ENCODE data around the gene ESRP2.

ESRP2 gene

DNA sequence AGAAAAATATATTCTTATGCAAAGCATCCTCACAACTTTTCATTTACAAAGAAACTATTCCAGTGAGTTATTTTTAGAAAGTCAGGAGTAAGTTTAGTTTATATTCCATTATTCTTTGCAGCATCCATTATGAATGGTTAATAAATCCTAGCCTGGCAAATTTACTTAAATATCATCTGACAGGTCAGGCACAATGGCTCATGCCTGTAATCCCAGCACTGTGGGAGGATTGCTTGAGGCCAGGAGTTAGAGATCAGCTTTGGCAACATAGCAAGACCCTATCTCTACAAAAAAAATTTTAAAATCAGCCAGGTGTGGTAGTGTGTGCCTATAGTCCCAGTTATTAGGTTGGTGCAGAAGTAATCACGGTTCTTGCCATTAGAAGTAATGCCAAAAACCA, 12.9 kb downstream of the ESRP2 start:
- no peak for DNase-seq (ENCODE audit: low read depth in 3 of 3, low spot score in 1 of 3)

GRCh38 chr16:68219725-68220351, 16.1 kb downstream of the ESRP2 start:
- DNase-seq (ENCODE audit: low read depth in 3 of 3, low spot score in 1 of 3), result no peak

GRCh38 chr16:68217506-68217905, 18.4 kb downstream of the ESRP2 start:
- no peak for DNase-seq (ENCODE audit: low read depth in 3 of 3, low spot score in 1 of 3)

DNA sequence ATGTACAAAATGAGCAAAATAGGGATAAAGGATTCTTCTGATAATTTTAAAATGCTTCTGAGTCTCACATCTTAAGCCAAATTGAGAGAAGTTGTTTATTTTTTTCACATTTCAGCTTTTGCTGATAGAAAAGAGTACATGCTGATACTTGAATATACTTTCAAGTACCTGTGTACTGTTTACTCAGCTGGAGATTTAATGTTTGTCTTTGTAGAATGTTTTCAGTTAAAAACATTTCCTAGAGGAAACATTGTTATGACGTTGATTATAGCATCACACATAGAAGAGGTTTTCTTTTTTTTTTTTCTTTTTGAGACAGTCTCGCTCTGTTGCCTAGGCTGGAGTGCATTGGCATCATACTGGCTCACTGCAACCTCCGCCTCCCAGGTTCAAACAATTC, 19.7 kb downstream of the ESRP2 start:
- DNase-seq (ENCODE audit: low read depth in 3 of 3, low spot score in 1 of 3), result no peak

GRCh38 chr16:68215302-68215701, 20.6 kb downstream of the ESRP2 start:
- DNase-seq (ENCODE audit: low read depth in 3 of 3, low spot score in 1 of 3), result no peak

- DNase-seq (ENCODE audit: low read depth in 3 of 3, low spot score in 1 of 3), result no peak
Measured at GRCh38 chr16:68214726-68215125, 21.2 kb downstream of the ESRP2 start.

DNA sequence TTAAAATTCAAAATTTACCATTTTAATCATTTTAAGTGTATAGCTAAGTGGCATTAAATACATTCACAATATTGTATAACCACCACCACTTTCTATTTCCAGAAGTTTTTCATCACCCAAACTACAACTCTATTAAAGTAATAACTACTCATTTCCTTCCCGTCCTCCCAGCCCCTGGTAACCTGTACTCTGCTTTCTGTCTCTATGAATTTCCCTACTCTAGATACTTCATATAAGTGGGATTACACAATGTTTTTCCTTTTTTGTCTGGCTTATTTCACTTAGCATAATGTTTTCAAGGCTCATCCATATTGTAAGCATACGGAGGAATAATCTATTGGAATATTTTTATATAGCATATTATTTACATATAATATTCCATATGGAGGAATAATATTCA, 29.7 kb downstream of the ESRP2 start:
- DNase-seq (ENCODE audit: low read depth in 3 of 3, low spot score in 1 of 3), result no peak

GRCh38 chr16:68202091-68202519, 33.8 kb downstream of the ESRP2 start:
- no peak for DNase-seq (ENCODE audit: low read depth in 3 of 3, low spot score in 1 of 3)

DNA sequence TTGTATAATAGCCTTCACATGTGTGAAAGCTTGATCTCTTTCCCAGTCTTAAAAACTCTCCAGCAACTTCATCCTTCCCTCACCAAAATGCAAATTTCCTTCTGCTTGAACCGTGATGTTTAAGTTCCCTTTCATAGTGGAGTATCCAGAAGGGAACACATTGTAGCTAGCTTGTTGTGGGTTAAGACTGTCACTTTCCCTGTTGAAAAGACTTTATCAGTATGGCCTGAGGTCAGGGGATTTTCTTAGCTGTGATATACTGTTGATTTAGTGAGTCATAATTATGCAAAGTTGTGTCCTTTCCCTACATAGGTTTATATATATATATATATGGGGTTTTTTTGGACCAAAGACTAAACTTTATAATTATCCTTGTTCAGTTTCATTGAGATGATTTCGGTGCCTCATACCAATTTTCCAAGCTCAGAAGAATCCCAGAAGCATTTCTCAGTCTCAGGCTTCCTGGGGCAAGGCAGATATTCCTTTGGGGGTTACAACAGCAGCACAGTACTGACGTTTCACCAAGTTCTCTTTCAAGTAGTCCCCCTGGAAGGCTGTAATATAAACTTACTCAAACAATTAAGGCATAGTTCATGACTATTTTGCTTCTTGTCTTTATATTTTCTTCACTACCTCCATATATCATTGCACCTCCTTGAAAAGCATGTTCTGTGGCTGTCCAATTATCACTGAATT, 35.7 kb downstream of the ESRP2 start:
- DNase-seq (ENCODE audit: low read depth in 3 of 3, low spot score in 1 of 3), result no peak

DNA sequence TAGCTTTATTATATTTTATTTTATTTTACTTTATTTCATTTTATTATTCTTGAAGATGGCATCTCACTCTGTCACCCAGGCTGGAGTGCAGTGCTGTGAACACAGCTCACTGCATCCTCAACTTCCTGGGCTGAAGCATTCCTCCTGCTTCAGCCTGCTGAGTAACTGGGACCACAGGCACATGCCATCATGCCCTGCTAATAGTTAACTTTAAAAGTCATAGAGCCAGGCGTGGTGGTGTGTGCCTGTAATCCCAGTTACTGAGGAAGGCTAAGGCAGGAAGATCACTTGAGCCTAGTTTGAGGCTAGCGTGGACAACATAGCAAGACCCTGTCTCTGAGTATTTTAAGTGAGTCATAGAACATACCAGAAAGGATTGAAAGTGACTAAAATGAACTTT, 38.7 kb downstream of the ESRP2 start:
- DNase-seq (ENCODE audit: low read depth in 3 of 3, low spot score in 1 of 3), result no peak

DNA sequence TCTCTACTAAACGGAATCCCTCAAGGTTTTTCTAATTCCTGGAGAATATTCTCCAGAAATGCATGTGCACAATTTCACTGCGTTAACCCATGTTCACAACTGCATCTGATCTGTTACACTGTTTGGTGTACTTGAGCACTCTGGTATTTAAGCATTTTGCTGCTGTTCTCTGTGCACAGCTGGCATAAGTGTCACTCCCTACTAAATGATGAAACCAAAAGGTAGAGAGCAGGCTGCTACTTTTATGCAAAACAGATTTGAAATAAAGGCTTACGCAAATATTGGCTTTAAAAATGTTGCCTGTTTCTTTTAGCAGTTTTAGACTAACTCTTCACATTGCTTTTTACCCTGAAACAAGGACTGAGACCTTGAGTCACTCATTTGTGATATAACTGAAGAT, 41.7 kb downstream of the ESRP2 start:
- no peak for DNase-seq (ENCODE audit: low read depth in 3 of 3, low spot score in 1 of 3)

- DNase-seq (ENCODE audit: low read depth in 3 of 3, low spot score in 1 of 3), result no peak
Measured at GRCh38 chr16:68190736-68191510, 45.0 kb downstream of the ESRP2 start.

- no peak for DNase-seq (ENCODE audit: low read depth in 3 of 3, low spot score in 1 of 3)
Measured at GRCh38 chr16:68190081-68190480, 45.8 kb downstream of the ESRP2 start.

DNA sequence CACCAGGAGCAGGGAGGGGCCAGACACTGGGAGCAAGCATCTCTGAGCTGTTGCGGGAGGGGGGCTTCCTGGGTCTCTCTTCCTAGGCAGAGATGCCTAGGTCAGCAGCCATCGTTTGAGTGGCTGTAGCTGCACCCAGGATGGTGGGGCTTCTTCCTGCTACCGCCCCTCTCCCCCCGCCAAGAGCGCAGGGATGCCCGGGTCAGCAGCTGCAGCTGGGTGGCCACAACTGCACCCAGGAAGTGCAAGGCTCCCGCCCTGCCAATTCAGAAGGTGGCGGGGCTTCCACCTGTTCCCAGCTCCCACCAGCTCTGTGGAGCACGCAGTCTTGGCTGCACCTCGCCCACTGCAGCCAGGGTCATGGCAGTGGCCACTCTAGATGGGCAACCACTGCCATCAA, 47.8 kb downstream of the ESRP2 start:
- DNase-seq (ENCODE audit: low read depth in 3 of 3, low spot score in 1 of 3), result no peak

DNA sequence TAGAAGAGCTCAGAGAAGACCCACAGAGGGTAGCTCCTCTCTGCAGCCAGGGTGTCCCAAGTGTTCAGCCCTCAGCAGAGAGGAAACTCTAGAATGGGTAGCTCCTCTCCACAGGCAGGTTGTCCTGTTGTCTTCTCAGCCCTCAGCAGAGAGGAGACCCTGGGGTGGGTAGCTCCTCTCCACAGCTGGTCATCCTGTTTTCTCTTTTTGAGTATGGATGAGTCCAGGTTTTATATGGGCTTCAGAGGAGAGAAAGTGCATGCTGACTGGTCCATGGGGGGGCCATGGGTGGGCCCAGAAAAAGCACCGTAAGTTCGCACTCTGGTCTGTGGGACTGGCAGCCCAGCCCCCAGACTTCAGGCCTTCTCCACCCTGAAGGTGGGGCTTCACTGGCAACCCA, 48.4 kb downstream of the ESRP2 start:
- DNase-seq (ENCODE audit: low read depth in 3 of 3, low spot score in 1 of 3), result no peak

DNA sequence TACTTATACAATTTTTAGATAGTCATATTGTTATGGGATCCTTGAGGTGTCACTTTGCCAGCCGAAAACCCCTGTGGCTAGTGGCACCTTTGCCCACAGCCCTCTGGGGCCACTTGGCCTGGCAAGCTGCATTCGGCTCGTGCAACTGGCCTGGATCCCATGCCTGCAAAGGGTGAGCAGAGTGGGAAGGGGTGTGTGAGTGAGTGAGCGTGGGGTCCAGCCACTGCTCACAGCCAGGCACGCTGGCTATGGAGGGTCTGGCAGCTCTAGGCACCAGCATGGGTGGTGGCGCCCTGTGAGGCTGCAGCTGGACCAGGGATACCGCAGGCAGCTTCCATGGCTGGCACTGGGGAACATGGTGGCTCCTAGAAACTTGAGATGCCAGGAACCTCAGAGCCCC, 49.0 kb downstream of the ESRP2 start:
- no peak for DNase-seq (ENCODE audit: low read depth in 3 of 3, low spot score in 1 of 3)

DNA sequence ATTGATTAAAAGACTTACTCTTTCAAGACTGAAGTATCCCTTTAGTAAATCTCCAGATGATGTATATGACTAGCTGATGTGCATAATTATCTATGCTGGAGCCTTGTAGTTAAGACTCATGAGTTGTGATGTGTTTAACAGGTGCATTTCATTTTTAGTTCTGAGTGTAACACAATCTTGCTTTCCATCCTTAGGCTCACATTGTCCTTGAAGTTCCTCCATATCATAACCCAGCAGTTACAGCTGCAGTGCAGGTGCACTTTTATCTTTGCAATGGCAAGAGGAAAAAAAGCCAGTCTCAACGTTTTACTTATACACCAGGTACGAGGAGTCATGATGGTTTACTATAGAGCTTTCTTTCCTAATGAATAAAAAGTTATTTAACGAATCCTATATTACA, 52.9 kb downstream of the ESRP2 start:
- DNase-seq (ENCODE audit: low read depth in 3 of 3, low spot score in 1 of 3), result no peak

- DNase-seq (ENCODE audit: low read depth in 3 of 3, low spot score in 1 of 3), result no peak
Measured at GRCh38 chr16:68179855-68180254, 56.1 kb downstream of the ESRP2 start.

DNA sequence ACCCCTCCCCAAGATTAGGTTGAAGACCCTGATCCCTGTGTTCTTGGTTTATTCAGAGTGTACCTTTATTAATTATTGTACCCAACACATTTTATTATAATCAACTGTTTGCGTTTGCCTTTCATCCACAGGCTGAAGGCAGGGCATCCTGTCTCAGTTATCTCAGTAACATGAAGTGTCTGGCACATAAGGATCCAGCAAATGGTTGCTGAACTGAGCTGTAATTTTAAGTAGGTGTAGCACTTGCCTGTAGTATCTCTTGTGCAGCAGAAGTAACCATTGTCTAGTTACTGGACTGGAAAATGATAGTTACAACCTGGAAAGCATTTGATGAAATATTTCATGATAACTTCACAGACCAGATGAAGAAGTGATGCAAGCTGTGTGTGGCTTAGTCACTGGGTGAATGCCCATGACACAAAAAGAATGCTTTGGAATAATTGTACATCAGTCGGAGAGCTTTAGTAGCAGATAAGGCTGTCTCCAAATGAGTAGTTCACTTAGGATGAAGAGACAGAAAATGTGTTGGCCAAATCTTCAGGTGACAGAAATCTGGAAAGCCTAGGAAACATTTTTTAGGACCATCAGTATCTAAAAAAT, 56.6 kb downstream of the ESRP2 start:
- DNase-seq (ENCODE audit: low read depth in 3 of 3, low spot score in 1 of 3), result no peak
